ENCODE measurements around the gene NOS1AP.
"Not testable (repeated sequence)": the region's sequence is repeated elsewhere in the genome, so short reads cannot be mapped to it uniquely, and the experiment has no call there.

Gene NOS1AP

GRCh38 chr1:162197615-162198421 is 128.3 kb downstream of the NOS1AP start:
- no peak for DNase-seq

- no peak for DNase-seq
These were observed 130.8 kb downstream of the NOS1AP start for GRCh38 chr1:162200096-162200847.

GRCh38 chr1:162201062-162201461 is 131.6 kb downstream of the NOS1AP start:
- DNase-seq, result not testable (repeated sequence)

GRCh38 chr1:162204129-162204822 is 134.8 kb downstream of the NOS1AP start:
- DNase-seq, result no peak

- DNase-seq, result no peak
These were observed 135.3 kb downstream of the NOS1AP start for GRCh38 chr1:162204823-162205155.

GRCh38 chr1:162206300-162206699 is 136.8 kb downstream of the NOS1AP start:
- DNase-seq, result no peak

GRCh38 chr1:162206749-162207635 is 137.5 kb downstream of the NOS1AP start:
- no peak for DNase-seq

DNA sequence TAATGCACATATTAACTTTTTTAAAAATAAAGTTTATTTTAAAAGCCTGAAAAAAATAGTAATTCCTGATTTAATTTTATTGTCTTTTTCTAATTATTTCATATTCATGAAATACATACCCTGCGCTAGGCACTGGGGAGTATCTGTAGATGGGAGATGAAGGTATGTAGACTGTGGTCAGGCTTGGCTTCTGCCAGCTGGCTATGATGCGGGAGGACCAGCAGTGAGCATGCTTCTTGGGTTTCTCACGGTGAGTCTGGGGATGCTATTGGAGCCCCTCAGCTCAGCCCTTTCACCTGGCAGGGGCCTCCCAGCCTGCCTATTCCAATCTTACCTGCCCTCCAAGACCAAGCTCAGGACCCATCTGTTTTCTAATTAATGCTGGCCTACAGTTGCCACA is 138.4 kb downstream of the NOS1AP start:
- no peak for DNase-seq

GRCh38 chr1:162210196-162210595 is 140.7 kb downstream of the NOS1AP start:
- no peak for DNase-seq

DNA sequence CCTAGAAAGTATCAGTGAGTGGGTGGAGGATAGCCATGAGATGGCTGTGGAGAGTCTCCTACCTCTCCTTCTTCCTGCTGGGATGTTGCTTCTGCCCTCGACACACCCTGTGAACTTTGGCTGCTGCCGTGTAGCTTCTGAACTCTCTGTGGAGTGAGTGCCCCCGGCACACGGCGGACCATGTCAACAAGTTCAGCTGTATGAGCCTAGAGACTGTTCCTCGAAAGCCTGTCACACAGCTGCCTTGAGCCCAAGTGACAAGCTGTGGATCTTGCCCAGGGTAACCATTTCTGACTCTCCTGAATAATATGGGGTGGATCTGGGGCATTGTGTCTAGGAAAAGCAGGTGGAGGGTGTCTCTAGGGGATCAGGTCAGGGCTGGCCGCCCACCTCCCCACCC is 143.2 kb downstream of the NOS1AP start:
- DNase-seq, result no peak

DNA sequence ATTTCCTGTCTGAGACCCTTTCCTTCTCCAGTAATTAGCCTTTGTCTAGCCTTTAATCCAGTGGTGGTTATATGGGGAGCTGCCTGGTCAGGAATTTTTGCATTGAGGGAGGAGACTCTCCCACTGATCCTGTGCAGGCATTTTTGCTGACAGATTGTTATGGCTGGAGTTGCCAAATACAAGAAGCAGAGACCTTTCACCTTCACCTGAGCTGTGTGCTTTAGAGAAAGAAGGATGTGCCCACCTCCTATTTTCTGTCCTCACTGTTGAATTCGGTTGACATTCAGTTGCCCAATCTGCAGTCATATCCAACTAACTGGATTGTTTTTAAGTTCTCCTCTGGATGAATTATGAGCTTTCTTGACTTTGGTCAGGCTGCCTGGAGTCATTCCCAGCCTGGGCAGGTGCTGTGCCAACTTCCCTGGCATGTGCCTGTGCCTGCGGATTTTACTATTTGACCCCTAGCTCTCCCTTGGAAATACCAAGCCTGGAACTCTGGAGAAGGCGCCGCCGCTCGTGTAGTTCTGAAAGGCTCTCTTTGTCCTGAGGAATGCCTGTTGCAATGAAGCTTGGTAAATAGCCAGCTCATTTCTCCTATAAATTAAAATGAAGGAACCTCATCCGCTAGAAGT is 143.9 kb downstream of the NOS1AP start:
- no peak for DNase-seq

GRCh38 chr1:162214202-162214601 is 144.7 kb downstream of the NOS1AP start:
- no peak for DNase-seq

GRCh38 chr1:162215902-162216301 is 146.4 kb downstream of the NOS1AP start:
- DNase-seq, result no peak

GRCh38 chr1:162216604-162217003 is 147.1 kb downstream of the NOS1AP start:
- DNase-seq, result no peak

- no peak for DNase-seq
These were observed 148.2 kb downstream of the NOS1AP start for GRCh38 chr1:162217706-162218105.

GRCh38 chr1:162218546-162218945 is 149.1 kb downstream of the NOS1AP start:
- no peak for DNase-seq

- no peak for DNase-seq
These were observed 149.5 kb downstream of the NOS1AP start for GRCh38 chr1:162218975-162219374.

DNA sequence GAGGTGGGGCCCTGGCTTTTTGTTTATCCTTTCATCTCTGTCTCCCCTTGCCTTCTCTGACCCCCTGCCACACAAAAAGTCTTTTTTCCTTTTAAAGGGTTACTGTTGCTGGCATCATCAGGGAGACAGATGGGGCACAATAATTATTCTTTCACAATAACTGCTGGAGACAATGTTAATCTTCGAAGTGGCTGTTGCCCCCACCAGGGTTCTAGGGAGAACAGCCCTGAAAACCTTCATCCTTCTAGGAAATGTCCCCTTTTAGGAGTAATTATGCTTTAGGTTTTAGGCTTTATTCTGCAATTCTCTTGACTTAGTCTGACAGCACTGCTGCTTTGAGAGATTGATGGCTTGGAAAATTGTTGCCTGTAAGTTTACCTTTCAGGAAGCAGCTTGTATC is 150.0 kb downstream of the NOS1AP start:
- DNase-seq, result no peak

- no peak for DNase-seq
These were observed 150.6 kb downstream of the NOS1AP start for GRCh38 chr1:162220009-162220539.

- no peak for DNase-seq
These were observed 152.5 kb downstream of the NOS1AP start for GRCh38 chr1:162222014-162222413.

GRCh38 chr1:162222730-162223129 is 153.2 kb downstream of the NOS1AP start:
- DNase-seq, result no peak

GRCh38 chr1:162223488-162223887 is 154.0 kb downstream of the NOS1AP start:
- DNase-seq, result no peak

Measured in stimulated activated CD8-positive, alpha-beta memory T cell treated with anti-CD3 and anti-CD28 coated beads, Interleukin-4, amount 100 ng/mL, for 48 hours (primary cell).